ENCODE data around the gene BIN2. TPM values are rescaled to one million over a fixed set of nuclear protein-coding genes. Genes with fewer than 3 reads are reported as not detected.
"Not testable (repeated sequence)": the region's sequence is repeated elsewhere in the genome, so short reads cannot be mapped to it uniquely, and the experiment has no call there.

Gene BIN2
- total RNA-seq, 1 experiment from 2014 or later: not detected

DNA sequence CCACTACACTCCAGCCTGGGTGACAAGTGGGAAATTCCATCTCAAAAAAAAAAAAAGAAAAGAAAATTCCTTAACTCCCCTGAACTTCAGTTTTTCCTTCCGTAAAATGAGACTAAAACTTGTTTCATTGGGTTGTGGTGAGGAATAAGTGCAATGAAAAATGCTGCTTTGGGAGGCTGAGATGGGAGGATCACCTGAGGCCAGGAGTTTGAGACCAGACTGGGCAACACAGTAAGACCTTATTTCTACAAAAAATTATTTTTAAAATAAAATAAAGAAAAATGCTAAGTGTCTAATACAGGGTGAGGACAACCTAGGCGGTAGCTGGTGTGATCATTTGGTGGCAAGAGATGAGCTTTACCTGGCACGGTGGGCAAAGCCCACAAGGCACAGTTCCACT lies 60.6 kb downstream of the BIN2 start:
- Histone ChIP-seq H3K4me3 (no peak overlapping the region), H3K36me3 (ENCODE audit: low read depth) (peaks cover 27% of the 10 kb centered on the region), H3K9me3 (ENCODE audit: insufficient read depth, low read depth) (no peaks in the 10 kb centered on the region), H3K4me1 (replicated peaks; ENCODE audit: insufficient read depth) (peaks cover 19% of the 10 kb centered on the region; the same call in 1 of the 2 replicates), H3K27ac (no peak overlapping the region), H3K4me2 (no peak overlapping the region), H2AFZ (no peak overlapping the region), H4K20me1 (ENCODE audit: insufficient read depth) (peaks cover under 1% of the 10 kb centered on the region; the same call in 1 of the 2 replicates), H3K79me2 (ENCODE audit: low read depth) (peaks cover 71% of the 10 kb centered on the region), H3K9me2 (ENCODE audit: insufficient read depth) (no peaks in the 10 kb centered on the region), H3K27me3 (ENCODE audit: insufficient read depth, low read depth) (no peaks in the 10 kb centered on the region), H3F3A (ENCODE audit: insufficient read depth, low read depth) (peaks cover 10% of the 10 kb centered on the region)
- TF ChIP-seq EZH2 (IDR thresholded peaks at IDR 0.05; ENCODE audit: low read depth): no peak
- TF ChIP-seq, protein P1, sequence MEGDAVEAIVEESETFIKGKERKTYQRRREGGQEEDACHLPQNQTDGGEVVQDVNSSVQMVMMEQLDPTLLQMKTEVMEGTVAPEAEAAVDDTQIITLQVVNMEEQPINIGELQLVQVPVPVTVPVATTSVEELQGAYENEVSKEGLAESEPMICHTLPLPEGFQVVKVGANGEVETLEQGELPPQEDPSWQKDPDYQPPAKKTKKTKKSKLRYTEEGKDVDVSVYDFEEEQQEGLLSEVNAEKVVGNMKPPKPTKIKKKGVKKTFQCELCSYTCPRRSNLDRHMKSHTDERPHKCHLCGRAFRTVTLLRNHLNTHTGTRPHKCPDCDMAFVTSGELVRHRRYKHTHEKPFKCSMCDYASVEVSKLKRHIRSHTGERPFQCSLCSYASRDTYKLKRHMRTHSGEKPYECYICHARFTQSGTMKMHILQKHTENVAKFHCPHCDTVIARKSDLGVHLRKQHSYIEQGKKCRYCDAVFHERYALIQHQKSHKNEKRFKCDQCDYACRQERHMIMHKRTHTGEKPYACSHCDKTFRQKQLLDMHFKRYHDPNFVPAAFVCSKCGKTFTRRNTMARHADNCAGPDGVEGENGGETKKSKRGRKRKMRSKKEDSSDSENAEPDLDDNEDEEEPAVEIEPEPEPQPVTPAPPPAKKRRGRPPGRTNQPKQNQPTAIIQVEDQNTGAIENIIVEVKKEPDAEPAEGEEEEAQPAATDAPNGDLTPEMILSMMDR (conservative IDR thresholded peaks at IDR 0.05): no peak
- no peak for DNase-seq
- ChIA-PET CTCF (no interaction called here), POLR2A (ENCODE audit: unreplicated experiment) (no interaction called here)
- no TSS peak for BruUV-seq (replicated peaks)
- intact Hi-C loops (cut with micrococcal nuclease; ENCODE audit: unreplicated experiment): no loop called here

DNA sequence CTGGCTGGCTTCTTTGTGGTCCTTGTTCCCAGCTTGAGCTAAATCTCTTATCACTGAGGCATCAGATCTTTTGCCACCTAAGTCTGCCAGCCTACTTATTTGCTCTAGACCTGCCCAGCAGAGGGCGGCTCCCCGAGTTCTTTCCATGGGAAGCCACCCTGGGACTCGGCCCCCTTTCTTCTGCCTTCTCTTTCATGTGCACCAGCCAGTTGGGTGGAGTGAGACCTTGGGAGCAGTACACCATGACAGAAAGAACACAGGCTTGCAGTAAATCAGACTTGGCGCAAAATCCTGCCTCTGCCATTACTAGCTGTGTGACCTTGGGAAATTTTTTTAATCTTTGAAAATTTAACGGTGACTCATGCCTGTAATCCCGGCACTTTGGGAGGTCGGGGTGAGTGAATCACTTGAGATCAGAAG lies 61.2 kb downstream of the BIN2 start:
- intact Hi-C loops (cut with micrococcal nuclease; ENCODE audit: unreplicated experiment): no loop called here
- DNase-seq: peak in 1 of 2 experiments; percentile 41
- Histone ChIP-seq H3K36me3 (ENCODE audit: low read depth) (peaks cover 24% of the 10 kb centered on the region), H4K20me1 (ENCODE audit: insufficient read depth) (peaks cover 3% of the 10 kb centered on the region; the same call in 1 of the 2 replicates), H3K4me3 (no peak overlapping the region), H3K9me2 (ENCODE audit: insufficient read depth) (no peaks in the 10 kb centered on the region), H3F3A (ENCODE audit: insufficient read depth, low read depth) (peaks cover 10% of the 10 kb centered on the region), H3K79me2 (ENCODE audit: low read depth) (peaks cover 65% of the 10 kb centered on the region), H2AFZ (no peak overlapping the region), H3K9me3 (ENCODE audit: insufficient read depth, low read depth) (no peaks in the 10 kb centered on the region), H3K4me1 (replicated peaks; ENCODE audit: insufficient read depth) (peaks cover 13% of the 10 kb centered on the region; the same call in 1 of the 2 replicates), H3K27me3 (ENCODE audit: insufficient read depth, low read depth) (no peaks in the 10 kb centered on the region), H3K4me2 (no peak overlapping the region), H3K27ac (no peak overlapping the region)
- no TSS peak for BruUV-seq (replicated peaks)
- POLR2A ChIA-PET (ENCODE audit: unreplicated experiment): no interaction called here
- CTCF ChIA-PET: interaction anchor here (0.6 to 1.6 kb wide), 2 partner anchors 78 to 85 kb away, joined by 3 to 8 read pairs; no protein-coding TSS in a partner anchor
- TF ChIP-seq, protein P1 (conservative IDR thresholded peaks at IDR 0.05): peak; percentile 45
- TF ChIP-seq EZH2 (IDR thresholded peaks at IDR 0.05; ENCODE audit: low read depth): no peak

DNA sequence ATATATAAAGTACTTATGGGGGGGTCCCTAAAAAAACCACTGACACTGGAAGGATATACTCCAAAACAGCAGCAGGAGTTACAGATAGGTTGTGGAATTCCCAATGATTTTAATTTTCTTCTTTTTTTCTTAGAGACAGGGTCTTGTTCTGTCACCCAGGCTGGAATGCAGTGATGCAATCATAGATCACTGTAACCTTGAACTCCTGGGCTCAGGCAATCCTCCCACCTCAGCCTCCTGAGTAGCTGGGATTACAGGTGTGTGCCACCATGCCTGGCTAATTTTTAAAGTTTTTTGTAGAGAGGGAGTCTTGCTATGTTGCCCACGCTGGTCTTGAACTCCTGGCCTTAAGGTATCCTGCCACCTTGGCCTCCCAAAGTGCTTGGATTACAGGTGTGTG lies 64.4 kb downstream of the BIN2 start:
- Histone ChIP-seq H3K36me3 (ENCODE audit: low read depth) (peaks cover 12% of the 10 kb centered on the region), H3K79me2 (ENCODE audit: low read depth) (peaks cover 40% of the 10 kb centered on the region)
- H3K9me2 ChIP-seq (ENCODE audit: insufficient read depth); H3K4me3 ChIP-seq; H3K4me2 ChIP-seq; DNase-seq; H3K4me1 ChIP-seq (replicated peaks; ENCODE audit: insufficient read depth); POLR2A ChIA-PET (ENCODE audit: unreplicated experiment); intact Hi-C loops (cut with micrococcal nuclease; ENCODE audit: unreplicated experiment); H2AFZ ChIP-seq; H3K27ac ChIP-seq; CTCF ChIA-PET; H3K9me3 ChIP-seq (ENCODE audit: insufficient read depth, low read depth); H4K20me1 ChIP-seq (ENCODE audit: insufficient read depth); H3K27me3 ChIP-seq (ENCODE audit: insufficient read depth, low read depth); H3F3A ChIP-seq (ENCODE audit: insufficient read depth, low read depth); BruUV-seq (replicated peaks): not testable (repeated sequence)

DNA sequence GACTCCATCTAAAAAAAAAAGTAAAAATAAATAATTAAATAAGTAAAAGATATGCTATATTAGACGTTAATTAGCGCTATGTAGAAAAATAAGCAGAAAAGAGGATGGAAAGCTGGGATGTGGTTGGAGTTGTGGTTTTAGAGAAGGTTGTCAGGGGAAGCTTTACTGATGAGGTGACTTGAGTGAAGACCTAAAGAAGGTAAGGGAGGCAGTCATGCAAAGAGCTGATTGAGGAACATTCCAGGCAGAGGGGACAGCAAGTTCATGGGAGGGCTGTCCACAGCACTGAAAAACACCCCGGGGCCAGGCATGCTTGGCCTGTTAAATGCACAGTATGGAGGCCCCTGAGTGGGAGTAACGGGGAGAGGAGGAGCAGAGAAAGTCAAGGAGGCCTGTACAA lies 69.4 kb downstream of the BIN2 start:
- ChIA-PET CTCF (no interaction called here), POLR2A (ENCODE audit: unreplicated experiment) (interaction anchor here (0.7 kb wide), 1 partner anchor 249 kb away, joined by 9 read pairs; no protein-coding TSS in a partner anchor)
- no TSS peak for BruUV-seq (replicated peaks)
- no peaks in the 10 kb centered on the region for H3K9me2 ChIP-seq (ENCODE audit: insufficient read depth)
- H3K36me3 ChIP-seq (ENCODE audit: low read depth): peaks cover 5% of the 10 kb centered on the region; the same call in 1 of the 2 replicates
- H3K4me3 ChIP-seq: no peak overlapping the region
- no peak overlapping the region for H3K4me2 ChIP-seq
- no peaks in the 10 kb centered on the region for H3F3A ChIP-seq (ENCODE audit: insufficient read depth, low read depth)
- no peak for TF ChIP-seq EZH2 (IDR thresholded peaks at IDR 0.05; ENCODE audit: low read depth)
- TF ChIP-seq, protein P1 (conservative IDR thresholded peaks at IDR 0.05): no peak
- DNase-seq: no peak
- peaks cover 12% of the 10 kb centered on the region for H4K20me1 ChIP-seq (ENCODE audit: insufficient read depth)
- no peak overlapping the region for H2AFZ ChIP-seq
- H3K27ac ChIP-seq: no peak overlapping the region
- no peaks in the 10 kb centered on the region for H3K4me1 ChIP-seq (replicated peaks; ENCODE audit: insufficient read depth)
- H3K9me3 ChIP-seq (ENCODE audit: insufficient read depth, low read depth): no peaks in the 10 kb centered on the region
- intact Hi-C loops (cut with micrococcal nuclease; ENCODE audit: unreplicated experiment): loop anchor here (5.0 kb wide), 1 partner anchor 207 kb away; the partner anchor contains the start of gene LETMD1
- H3K79me2 ChIP-seq (ENCODE audit: low read depth): peaks cover 19% of the 10 kb centered on the region; the same call in 1 of the 2 replicates
- H3K27me3 ChIP-seq (ENCODE audit: insufficient read depth, low read depth): no peaks in the 10 kb centered on the region

Data from PC-9 (cell line).